HEK293T (cell line): ENCODE results near the gene GRAMD1B.

ENCODE experiments used
- FOXM1 ChIP-seq: fragments of 450-650 bp; IDR thresholded peaks from 2 replicates; pipeline ENCODE4 v1.6.1; 2017; ENCODE audit warnings: mild to moderate bottlenecking, borderline replicate concordance
- NFRKB ChIP-seq: fragments of 450-650 bp; IDR thresholded peaks from 2 replicates; pipeline ENCODE4 v1.6.1; 2016; ENCODE audit warnings: mild to moderate bottlenecking, moderate library complexity
- SP1 ChIP-seq: fragments of 450-650 bp; IDR thresholded peaks from 2 replicates; pipeline ENCODE4 v1.6.1; 2017

DNA sequence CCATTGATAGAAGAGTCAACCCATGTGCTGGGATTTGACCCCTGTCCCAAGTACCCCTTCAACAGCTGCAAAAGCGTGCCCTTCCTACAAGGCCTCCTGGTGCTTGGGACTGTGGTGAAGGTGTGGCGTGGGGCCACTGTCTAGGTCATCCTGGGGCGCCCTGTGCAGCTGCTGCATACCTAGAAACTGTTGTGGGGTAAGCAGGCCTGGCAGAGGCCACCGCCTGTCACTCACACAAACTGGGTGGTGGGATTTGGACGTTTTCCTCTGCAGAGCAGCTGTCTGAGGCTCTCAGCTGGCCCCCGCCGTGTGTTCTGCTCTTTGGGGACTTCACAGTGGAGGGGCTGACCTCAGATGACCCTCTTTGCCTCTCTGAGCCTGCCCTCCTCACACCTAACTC is 154.7 kb downstream of the GRAMD1B start:
- TF ChIP-seq FOXM1 (no peak), NFRKB (no peak), SP1 (no peak)
